Spleen (tissue), 11 donors: ENCODE data around the gene RPS27L. TPM values are rescaled to one million over a fixed set of nuclear protein-coding genes. Genes with fewer than 3 reads are reported as not detected.

Source experiments
- DNase-seq: peaks from one replicate; pipeline ENCODE4 v3.0.0-alpha.2; 2020
- H3K27ac ChIP-seq, 8 donors: fragments of 200-600 bp; sonication (generic) in 7 of 8; 1 replicate in 4 of 8; 2 replicates in 4 of 8; pipeline versions ENCODE4 v1.5.0 to v1.8.0; 2016 to 2021; ENCODE audit warnings: inconsistent platforms in 4 of 8, mild to moderate bottlenecking in 4 of 8, moderate library complexity in 1 of 8
- H3K27me3 ChIP-seq, 7 donors: fragments of 200-600 bp; sonication (generic) in 6 of 7; replicated peaks in 1 of 7; 1 replicate in 4 of 7; 2 replicates in 3 of 7; pipeline versions ENCODE4 v1.5.0 to v1.8.0; 2016 to 2021; ENCODE audit warnings: inconsistent platforms in 3 of 7, mild to moderate bottlenecking in 1 of 7
- H3K36me3 ChIP-seq, 6 donors: fragments of 200-600 bp; sonication (generic) in 5 of 6; 1 replicate in 4 of 6; 2 replicates in 2 of 6; pipeline versions ENCODE4 v1.5.0 to v1.8.0; 2016 to 2021; ENCODE audit warnings: inconsistent platforms in 2 of 6
- H3K4me1 ChIP-seq, 6 donors: fragments of 200-600 bp; sonication (generic) in 5 of 6; 1 replicate in 3 of 6; 2 replicates in 3 of 6; pipeline versions ENCODE4 v1.5.0 to v1.8.0; 2016 to 2021; ENCODE audit warnings: inconsistent platforms in 3 of 6
- H3K4me3 ChIP-seq, 8 donors: fragments of 200-600 bp; sonication (generic) in 7 of 8; 1 replicate in 4 of 8; 2 replicates in 4 of 8; pipeline versions ENCODE4 v1.5.0 to v1.8.0; 2016 to 2021; ENCODE audit warnings: inconsistent platforms in 4 of 8, mild to moderate bottlenecking in 4 of 8, moderate library complexity in 2 of 8
- H3K9me3 ChIP-seq, 8 donors: fragments of 200-600 bp; sonication (generic) in 7 of 8; 1 replicate in 4 of 8; 2 replicates in 4 of 8; pipeline versions ENCODE4 v1.5.0 to v1.8.0; 2016 to 2021; ENCODE audit warnings: inconsistent platforms in 4 of 8
- CTCF ChIP-seq, 11 experiments: fragments of 200-600 bp in 7 of 11; fragments of 450-650 bp in 4 of 11; sonication (generic) in 4 of 11; IDR thresholded peaks in 8 of 11; conservative IDR thresholded peaks in 3 of 11; 1 replicate in 7 of 11; 2 replicates in 4 of 11; pipeline versions ENCODE4 v1.4.0 to v1.8.0; 2016 to 2021; ENCODE audit warnings: antibody characterized with exemption in 11 of 11, inconsistent platforms in 4 of 11, mild to moderate bottlenecking in 1 of 11
- POLR2A ChIP-seq, 3 donors: fragments of 450-650 bp; IDR thresholded peaks; one replicate each; pipeline ENCODE4 v1.5.1; 2017; ENCODE audit warnings: antibody characterized with exemption in 3 of 3, mild to moderate bottlenecking in 1 of 3
- POLR2AphosphoS5 ChIP-seq, 3 donors: sonication (generic); formaldehyde crosslinking; IDR thresholded peaks; one replicate each; pipeline ENCODE4 v1.5.1; 2017; ENCODE audit warnings: antibody characterized with exemption in 3 of 3
- WGBS, 5 donors: extraction: QIAGEN DNeasy Blood & Tissue Kit in 3 of 5; methylation state at CpG; one replicate each; pipeline versions ENCODE4 v1.1.5 to v1.1.7; 2013 to 2018; 5-methylcytosine and 5-hydroxymethylcytosine counted together
- intact Hi-C: fragments of 100-400 bp; cut with DNase I; formaldehyde crosslinking; loops from one replicate; pipeline ENCODE4 v1.15.0; 2023; ENCODE audit warnings: low total_unique reads
- polyA plus RNA-seq, 3 donors: library from polyadenylated mRNA; stranded (reverse); fragments of 200-250 nt; gene quantifications; one replicate each; pipeline ENCODE4 v1.2.1, GENCODE V29; 2013
- total RNA-seq, 7 donors: library from RNA; depleted of rRNA in 3 of 7; stranded (reverse); fragments of >200 nt in 3 of 7; fragmentation: NEBNext Ultra II Directional in 4 of 7; extraction: Animal tissue kit (Norgen Biotek cat#: 25700) in 4 of 7; gene quantifications; one replicate each; pipeline versions ENCODE4 v1.1.0 to v1.2.1, GENCODE V29; 2016 to 2021
- donor health status: healthy with polysubstance abuse.
- donor health status: DM: no; HTN: no; CAD: no; lungs with moderate emphysema.
- donor health status: DM: no; HTN: no; CAD: no.
- donor health status: Bipolar disorder and iron deficiency.
- donor health status: healthy.
- donor health status: DM: no; HTN: no; CAD: no.
- donor health status: DM: yes; HTN: yes; CAD: no.

RPS27L gene
- total and polyA plus RNA-seq, 10 donors: 42.1 to 139 (median 83.0) TPM

- no peaks in the 10 kb centered on the region for H3K9me3 ChIP-seq
- H3K36me3 ChIP-seq: peaks cover 0 to 6% (median 0%) of the 10 kb centered on the region in 6 donors
- intact Hi-C loops: no loop called here
- peak overlapping the region; percentile 61 to 97 (median 92) for H3K27ac ChIP-seq
- H3K27me3 ChIP-seq: no peaks in the 10 kb centered on the region
- TF ChIP-seq POLR2AphosphoS5 (IDR thresholded peaks at IDR 0.05): no peak
- no peak for TF ChIP-seq CTCF (IDR thresholded peaks at IDR 0.05 in 8 of 11, conservative IDR thresholded peaks at IDR 0.05 in 3 of 11)
- no peak for TF ChIP-seq POLR2A (IDR thresholded peaks at IDR 0.05)
- DNase-seq: no peak
- H3K4me3 ChIP-seq: peak overlapping the region in 5 of 8 donors; percentile 15 to 85 (median 20)
- peaks cover 37 to 87% (median 79%) of the 10 kb centered on the region in 6 donors for H3K4me1 ChIP-seq
- 57 to 69% (median 66%) methylated on average over 5 of the region's 5 CpGs for WGBS, 5 donors
These were observed 35.4 kb upstream of the RPS27L start for GRCh38 chr15:63192619-63193206.

GRCh38 chr15:63191895-63192618 lies 34.8 kb upstream of the RPS27L start:
- no peaks in the 10 kb centered on the region for H3K36me3 ChIP-seq
- H3K4me1 ChIP-seq: peaks cover 37 to 80% (median 73%) of the 10 kb centered on the region in 6 donors
- peak overlapping the region; percentile 76 to 97 (median 92) for H3K27ac ChIP-seq
- no peaks in the 10 kb centered on the region for H3K9me3 ChIP-seq
- no peaks in the 10 kb centered on the region for H3K27me3 ChIP-seq
- intact Hi-C loops: no loop called here
- TF ChIP-seq CTCF (IDR thresholded peaks at IDR 0.05 in 8 of 11, conservative IDR thresholded peaks at IDR 0.05 in 3 of 11) (no peak), POLR2AphosphoS5 (IDR thresholded peaks at IDR 0.05) (peak in 1 of 3 donors; percentile 70), POLR2A (IDR thresholded peaks at IDR 0.05) (peak in 1 of 3 donors; percentile 22)
- DNase-seq: no peak
- WGBS, 5 donors: 13 to 39% (median 22%) methylated on average over 3 of the region's 3 CpGs
- peak overlapping the region in 6 of 8 donors; percentile 9 to 85 (median 64) for H3K4me3 ChIP-seq

- H3K4me3 ChIP-seq: peak overlapping the region; percentile 57 to 85 (median 62)
- H3K36me3 ChIP-seq: no peaks in the 10 kb centered on the region
- peak overlapping the region; percentile 76 to 97 (median 92) for H3K27ac ChIP-seq
- no peak for DNase-seq
- TF ChIP-seq POLR2A (IDR thresholded peaks at IDR 0.05) (no peak), POLR2AphosphoS5 (IDR thresholded peaks at IDR 0.05) (no peak), CTCF (IDR thresholded peaks at IDR 0.05 in 8 of 11, conservative IDR thresholded peaks at IDR 0.05 in 3 of 11) (no peak)
- 29 to 41% (median 34%) methylated on average over 3 of the region's 3 CpGs for WGBS, 5 donors
- intact Hi-C loops: no loop called here
- no peaks in the 10 kb centered on the region for H3K27me3 ChIP-seq
- no peaks in the 10 kb centered on the region for H3K9me3 ChIP-seq
- H3K4me1 ChIP-seq: peaks cover 37 to 70% (median 63%) of the 10 kb centered on the region in 6 donors
These were observed 33.7 kb upstream of the RPS27L start for GRCh38 chr15:63190769-63191649.
